ENCODE results near the gene PSG7. TPM values are rescaled to one million over a fixed set of nuclear protein-coding genes. Genes with fewer than 3 reads are reported as not detected.
A peak's percentile ranks its signal among the peaks of the same experiment; 100 is the strongest.
"Not testable (repeated sequence)": the region's sequence is repeated elsewhere in the genome, so short reads cannot be mapped to it uniquely, and the experiment has no call there.

The PSG7 gene
- total RNA-seq, 1 donor from 2014 or later: not detected

DNA sequence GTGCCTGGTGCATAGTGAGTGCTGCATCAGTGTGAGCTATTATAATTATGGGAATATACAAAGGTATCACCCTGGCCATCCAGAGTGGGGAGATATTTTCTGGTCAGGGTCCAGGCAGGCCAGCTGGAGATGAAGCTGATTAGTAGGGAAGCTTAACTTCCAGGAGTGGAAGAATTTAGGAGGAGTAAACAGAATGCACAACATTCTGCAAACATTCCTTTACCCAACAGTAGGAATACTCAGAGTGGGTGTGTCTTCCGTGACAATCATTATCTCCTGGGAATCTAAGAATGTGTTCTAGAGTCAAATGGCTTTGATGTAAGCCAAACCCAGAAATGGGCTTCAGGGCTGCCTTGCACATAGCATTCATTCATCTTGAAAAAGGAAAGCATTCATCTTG, 38.4 kb downstream of the PSG7 start:
- H3K27ac Mint-ChIP-seq; H3K36me3 Mint-ChIP-seq (ENCODE audit: low read depth); DNase-seq; intact Hi-C loops (cut with micrococcal nuclease); H3K27me3 Mint-ChIP-seq; H3K9me3 Mint-ChIP-seq; H3K4me1 Mint-ChIP-seq; H3K4me3 Mint-ChIP-seq: not testable (repeated sequence)

DNA sequence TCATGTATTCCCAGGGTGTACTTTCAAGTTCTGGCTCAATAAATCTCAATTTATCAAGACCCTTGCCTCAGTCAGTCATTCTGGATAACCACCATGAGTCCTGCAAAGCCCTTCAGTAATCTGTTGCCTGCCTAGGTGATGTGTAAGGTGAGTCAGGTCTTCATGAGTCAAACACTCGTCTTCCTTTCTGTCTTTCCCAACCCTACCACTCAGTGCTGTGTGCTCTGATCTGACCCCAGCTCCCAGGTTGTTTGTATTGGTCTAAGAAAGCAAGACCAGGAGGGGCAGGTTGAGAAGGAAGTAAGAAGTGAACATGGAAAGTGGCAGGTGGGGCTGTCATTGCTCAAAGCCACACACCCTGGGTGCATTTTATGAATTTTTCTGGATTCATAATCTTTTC, 39.3 kb downstream of the PSG7 start:
- DNase-seq; H3K4me3 Mint-ChIP-seq; H3K9me3 Mint-ChIP-seq; H3K36me3 Mint-ChIP-seq (ENCODE audit: low read depth); H3K4me1 Mint-ChIP-seq; H3K27me3 Mint-ChIP-seq; intact Hi-C loops (cut with micrococcal nuclease); H3K27ac Mint-ChIP-seq: not testable (repeated sequence)

DNA sequence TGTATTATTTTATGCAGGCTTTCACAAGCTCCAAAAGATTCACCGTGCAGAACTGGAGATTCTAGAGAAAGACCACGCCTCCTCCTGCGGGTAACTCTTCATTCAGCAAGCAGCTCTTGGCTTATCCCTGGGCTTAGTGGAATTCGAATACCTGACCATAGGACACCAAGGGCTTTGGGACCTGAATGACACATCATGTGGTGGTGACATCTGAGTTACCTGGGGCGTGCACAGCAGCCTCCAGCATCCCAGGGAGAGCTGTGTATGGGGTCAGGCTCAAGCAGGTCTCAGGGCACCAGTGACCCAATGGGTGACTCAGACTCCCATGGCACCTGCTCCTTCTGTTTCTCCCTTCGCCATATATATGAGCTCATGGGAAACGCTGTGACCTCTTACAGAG, 46.6 kb downstream of the PSG7 start:
- H3K27ac Mint-ChIP-seq; H3K4me1 Mint-ChIP-seq; DNase-seq; H3K4me3 Mint-ChIP-seq; H3K27me3 Mint-ChIP-seq; intact Hi-C loops (cut with micrococcal nuclease); H3K9me3 Mint-ChIP-seq; H3K36me3 Mint-ChIP-seq (ENCODE audit: low read depth): not testable (repeated sequence)

DNA sequence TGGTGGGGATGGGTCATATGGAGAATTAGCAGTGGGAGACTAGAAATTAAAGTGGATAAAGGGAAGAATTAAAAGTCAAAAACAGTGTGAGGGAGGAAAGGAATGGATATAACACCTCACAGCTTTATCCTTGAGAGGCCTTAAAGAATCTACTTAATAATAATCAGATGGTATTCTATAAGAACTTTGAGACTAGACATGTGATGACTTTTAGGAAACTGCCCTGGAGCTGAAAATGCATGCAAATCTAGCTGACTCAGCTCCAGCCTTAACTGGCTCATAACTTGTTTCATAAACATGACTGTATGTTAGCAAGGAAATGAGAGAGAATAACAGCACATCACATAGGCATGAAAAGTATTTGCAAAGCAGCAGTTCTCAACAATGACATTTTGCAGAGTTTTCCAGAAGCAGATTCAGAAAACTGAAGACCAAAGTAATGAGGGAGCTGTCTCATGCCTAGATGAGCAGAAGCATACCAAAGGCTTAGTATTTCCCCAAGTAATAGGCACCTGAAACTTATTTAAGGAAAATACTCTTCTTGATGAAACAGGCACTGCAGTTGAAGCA, 49.0 kb downstream of the PSG7 start:
- H3K27ac Mint-ChIP-seq; H3K4me1 Mint-ChIP-seq; DNase-seq; H3K27me3 Mint-ChIP-seq; H3K4me3 Mint-ChIP-seq; H3K9me3 Mint-ChIP-seq; H3K36me3 Mint-ChIP-seq (ENCODE audit: low read depth); intact Hi-C loops (cut with micrococcal nuclease): not testable (repeated sequence)

DNA sequence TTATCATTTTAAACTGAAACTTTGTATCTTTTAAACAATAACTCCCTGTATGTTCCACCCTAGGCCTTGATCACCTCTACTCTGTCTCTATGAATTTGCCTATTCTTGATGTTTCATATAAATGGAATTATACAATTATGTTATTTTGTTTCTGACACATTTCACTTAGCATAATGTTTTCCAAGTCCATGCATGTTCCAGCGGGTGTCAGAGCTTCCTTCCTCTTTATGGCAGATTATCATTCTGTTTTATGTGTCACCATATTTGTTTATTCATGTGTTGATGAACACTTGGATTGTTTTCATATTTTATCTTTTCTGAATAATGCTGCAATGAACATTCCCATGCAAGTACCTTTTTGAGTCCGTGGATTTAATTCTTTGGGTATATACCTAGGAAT, 54.3 kb downstream of the PSG7 start:
- H3K27ac Mint-ChIP-seq; H3K36me3 Mint-ChIP-seq (ENCODE audit: low read depth); DNase-seq; H3K4me3 Mint-ChIP-seq; H3K9me3 Mint-ChIP-seq; H3K27me3 Mint-ChIP-seq; H3K4me1 Mint-ChIP-seq; intact Hi-C loops (cut with micrococcal nuclease): not testable (repeated sequence)

DNA sequence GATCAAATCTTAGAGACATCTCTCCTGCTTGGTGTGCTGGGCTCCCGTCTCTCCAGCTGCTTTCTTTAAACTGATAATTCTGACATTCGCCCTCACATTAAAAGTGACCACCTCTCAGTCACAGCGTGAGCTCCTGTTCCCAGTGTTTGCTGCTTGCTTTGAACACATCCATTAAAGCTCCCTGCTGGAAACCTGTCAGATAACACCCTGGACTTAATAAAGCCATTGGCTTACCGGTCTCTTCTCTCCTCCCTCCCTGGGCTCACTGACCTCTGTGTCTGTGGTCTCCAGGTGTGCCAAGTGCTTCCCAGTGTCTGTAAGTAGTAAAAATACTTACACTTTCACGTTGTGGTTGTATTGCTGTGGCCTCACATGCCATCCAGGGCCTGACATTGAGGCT, 55.0 kb downstream of the PSG7 start:
- intact Hi-C loops (cut with micrococcal nuclease); H3K9me3 Mint-ChIP-seq; H3K27ac Mint-ChIP-seq; H3K4me3 Mint-ChIP-seq; H3K36me3 Mint-ChIP-seq (ENCODE audit: low read depth); H3K4me1 Mint-ChIP-seq; H3K27me3 Mint-ChIP-seq; DNase-seq: not testable (repeated sequence)

DNA sequence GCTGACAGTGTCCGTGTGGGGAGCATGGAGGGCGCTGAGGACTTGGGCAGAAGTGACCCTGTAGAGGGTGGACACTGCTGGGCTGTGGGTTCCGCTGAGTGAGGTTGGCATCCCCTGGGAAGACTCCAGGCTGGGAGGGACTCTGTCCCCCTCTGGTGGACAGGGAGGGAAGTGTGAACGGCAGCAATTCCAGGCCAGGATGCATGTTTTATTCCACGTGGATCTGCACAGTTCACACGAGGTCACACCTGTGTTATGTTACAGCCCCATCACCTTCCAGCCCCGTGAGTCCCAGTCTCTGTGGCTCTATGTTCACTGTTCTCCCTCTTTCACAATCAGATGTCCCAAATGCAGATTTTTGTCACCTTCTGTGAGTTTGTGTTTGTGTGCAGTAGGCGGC, 55.7 kb downstream of the PSG7 start:
- H3K4me1 Mint-ChIP-seq; H3K4me3 Mint-ChIP-seq; intact Hi-C loops (cut with micrococcal nuclease); H3K27me3 Mint-ChIP-seq; H3K9me3 Mint-ChIP-seq; H3K27ac Mint-ChIP-seq; DNase-seq; H3K36me3 Mint-ChIP-seq (ENCODE audit: low read depth): not testable (repeated sequence)

DNA sequence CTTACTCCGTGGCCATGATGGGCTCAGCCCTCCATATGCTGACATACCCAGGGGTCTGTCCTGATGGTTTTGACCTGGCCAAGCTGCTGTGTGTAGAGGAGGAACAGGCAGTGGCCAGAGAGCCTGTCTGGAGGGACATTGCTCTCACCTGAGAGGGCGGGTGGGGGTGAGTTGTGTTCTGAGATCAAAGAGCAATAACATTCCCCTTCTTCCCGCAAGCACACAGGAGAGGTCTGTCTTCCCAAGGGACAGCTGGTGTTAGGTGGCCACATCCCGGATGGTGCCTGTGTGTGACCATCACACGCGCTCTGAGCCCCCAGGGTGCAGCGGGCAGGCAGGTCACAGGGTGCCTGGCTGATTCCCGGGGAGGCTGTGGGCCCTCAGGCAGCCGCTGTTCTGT, 56.4 kb downstream of the PSG7 start:
- intact Hi-C loops (cut with micrococcal nuclease); H3K4me3 Mint-ChIP-seq; H3K27me3 Mint-ChIP-seq; H3K27ac Mint-ChIP-seq; DNase-seq; H3K36me3 Mint-ChIP-seq (ENCODE audit: low read depth); H3K9me3 Mint-ChIP-seq; H3K4me1 Mint-ChIP-seq: not testable (repeated sequence)

DNA sequence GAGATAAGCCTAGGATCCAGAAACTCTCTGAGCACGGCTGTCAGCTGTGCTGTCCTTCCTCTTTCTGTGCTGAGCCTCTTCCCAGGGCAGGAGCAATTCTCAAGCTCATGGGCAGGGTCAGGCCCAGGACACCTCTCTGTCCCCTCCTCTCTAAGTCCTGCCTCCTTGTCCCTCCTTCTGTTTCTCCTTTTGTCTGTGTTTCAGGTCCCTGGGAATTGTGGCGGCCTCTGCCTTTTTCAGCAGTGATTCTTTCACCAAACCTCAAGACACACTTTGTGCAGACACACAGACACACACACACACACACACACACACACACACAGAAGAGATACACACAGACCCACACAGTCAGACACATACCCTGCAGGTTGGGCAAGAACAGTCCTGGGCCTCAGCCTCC, 57.4 kb downstream of the PSG7 start, which contains the start of gene PSG1:
Gene PSG1, minus strand, starts transcription at position 101 of the 400 bp plus-strand sequence. CDS start 132 bp downstream, outside the sequence.
- Mint-ChIP-seq H3K4me3 (no peak within 1 kb of the TSS), H3K4me1 (no peaks in the 10 kb centered on the region), H3K9me3 (no peaks in the 10 kb centered on the region), H3K36me3 (ENCODE audit: low read depth) (no peaks in the 10 kb centered on the region), H3K27me3 (peaks cover 4% of the 10 kb centered on the region), H3K27ac (no peak within 1 kb of the TSS)
- intact Hi-C loops (cut with micrococcal nuclease): no loop called here
- DNase-seq: peak; percentile 43

DNA sequence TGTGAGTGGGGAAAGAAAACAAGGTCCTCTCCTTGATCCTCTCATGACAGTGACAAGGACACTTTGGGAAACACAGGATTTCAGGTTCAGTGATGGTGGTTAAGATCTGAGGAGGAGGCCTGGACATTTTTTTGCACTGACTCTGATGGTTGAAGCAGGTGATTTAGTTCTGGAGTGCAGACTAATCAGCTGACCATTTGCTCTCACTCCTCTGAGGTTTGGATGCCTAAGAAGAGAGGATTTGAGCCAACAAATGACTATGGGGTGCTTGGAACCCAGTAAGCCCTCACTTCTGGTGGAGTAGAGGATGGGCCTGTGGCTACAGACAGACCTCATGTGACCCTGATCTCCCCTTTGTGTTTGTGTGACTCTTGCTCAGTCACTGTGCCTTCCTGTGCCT, 60.4 kb downstream of the PSG7 start:
- H3K4me3 Mint-ChIP-seq; H3K4me1 Mint-ChIP-seq; H3K36me3 Mint-ChIP-seq (ENCODE audit: low read depth); H3K9me3 Mint-ChIP-seq; DNase-seq; intact Hi-C loops (cut with micrococcal nuclease); H3K27ac Mint-ChIP-seq; H3K27me3 Mint-ChIP-seq: not testable (repeated sequence)

DNA sequence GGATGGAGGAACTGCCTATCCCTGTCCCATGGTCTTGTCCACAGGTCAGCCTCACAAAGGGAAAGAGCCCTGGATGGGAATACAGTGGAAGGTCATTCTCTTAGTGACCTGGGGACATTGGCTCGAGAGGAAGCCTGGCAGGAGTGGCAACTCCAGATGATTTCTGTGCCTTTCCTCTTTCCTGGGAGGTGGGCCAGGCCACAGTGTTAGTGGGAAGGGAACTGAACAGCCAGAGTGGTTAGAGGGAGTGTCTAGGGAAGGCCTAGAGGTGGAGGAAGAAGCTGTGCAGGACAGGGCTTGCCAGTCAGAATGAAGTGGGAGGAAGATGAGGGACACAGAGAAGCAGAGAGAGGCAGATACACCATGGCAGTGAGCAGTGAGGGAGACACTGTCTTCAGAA, 61.1 kb downstream of the PSG7 start:
- H3K36me3 Mint-ChIP-seq (ENCODE audit: low read depth); DNase-seq; H3K27me3 Mint-ChIP-seq; H3K4me1 Mint-ChIP-seq; H3K9me3 Mint-ChIP-seq; intact Hi-C loops (cut with micrococcal nuclease); H3K27ac Mint-ChIP-seq; H3K4me3 Mint-ChIP-seq: not testable (repeated sequence)

DNA sequence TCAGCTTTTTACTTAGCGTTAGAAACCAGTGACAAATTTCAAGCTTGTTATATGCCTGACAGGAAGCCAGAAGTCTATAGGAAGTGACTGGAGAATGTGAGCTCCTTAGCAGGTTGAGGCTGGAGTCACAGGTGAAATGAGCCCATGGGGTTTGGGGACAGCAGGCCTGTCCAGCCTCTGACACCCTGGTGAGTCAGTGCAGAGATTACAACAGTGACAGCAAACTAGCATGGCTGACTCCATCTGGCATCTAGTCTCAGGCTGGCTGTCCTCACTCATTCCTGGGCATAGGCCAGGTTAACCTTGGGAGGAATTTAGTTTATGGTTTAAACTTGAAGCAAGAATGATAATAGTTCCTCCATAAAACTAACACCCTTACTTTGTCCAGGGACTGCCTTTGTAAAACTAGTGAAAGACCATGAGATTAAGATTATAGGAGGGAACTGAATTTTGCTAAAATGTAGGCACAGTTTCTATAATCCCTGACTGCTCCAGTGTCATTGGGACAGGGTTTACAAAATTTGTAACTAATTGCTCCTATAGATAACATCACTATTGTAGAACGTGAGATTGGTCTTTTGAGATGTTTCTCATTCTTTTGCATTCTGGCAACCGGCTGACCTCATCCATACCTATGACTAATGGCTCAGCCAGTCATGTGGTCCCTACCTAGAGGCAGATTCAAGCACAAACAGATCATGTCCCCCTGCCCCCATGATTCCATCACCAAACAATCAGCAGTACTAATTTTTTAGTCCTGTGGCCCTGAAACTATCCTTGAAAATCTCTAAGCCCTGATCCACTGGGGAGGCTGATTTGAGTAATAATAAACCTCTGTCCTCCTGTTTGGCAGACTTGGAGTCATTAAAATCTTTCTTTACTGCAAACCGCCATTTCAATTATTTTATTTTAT, 61.9 kb downstream of the PSG7 start:
- H3K4me1 Mint-ChIP-seq; intact Hi-C loops (cut with micrococcal nuclease); H3K4me3 Mint-ChIP-seq; H3K27ac Mint-ChIP-seq; H3K9me3 Mint-ChIP-seq; DNase-seq; H3K36me3 Mint-ChIP-seq (ENCODE audit: low read depth); H3K27me3 Mint-ChIP-seq: not testable (repeated sequence)

DNA sequence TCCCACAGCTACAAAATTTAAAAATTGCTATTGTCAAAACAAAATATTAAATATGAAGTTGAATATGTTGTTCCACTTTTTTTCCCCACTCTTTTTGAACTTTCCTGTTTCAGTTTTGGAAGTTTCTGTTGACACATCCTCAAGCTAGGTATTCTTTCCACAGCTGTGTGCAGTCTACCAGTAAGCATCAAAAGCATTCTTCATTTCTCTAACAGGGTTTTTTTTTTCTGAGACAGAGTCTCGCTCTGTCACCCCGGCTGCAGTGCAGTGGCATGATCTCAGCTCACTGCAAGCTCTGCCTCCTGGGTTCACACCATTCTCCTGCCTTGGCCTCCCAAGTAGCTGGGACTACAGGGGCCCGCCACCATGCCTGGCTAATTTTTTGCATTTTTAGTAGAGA, 62.9 kb downstream of the PSG7 start:
- H3K27me3 Mint-ChIP-seq; DNase-seq; H3K36me3 Mint-ChIP-seq (ENCODE audit: low read depth); H3K27ac Mint-ChIP-seq; H3K4me3 Mint-ChIP-seq; H3K4me1 Mint-ChIP-seq; intact Hi-C loops (cut with micrococcal nuclease); H3K9me3 Mint-ChIP-seq: not testable (repeated sequence)
